Measurements from ENCODE around the gene HAL.

The HAL gene

GRCh38 chr12:95996034-95996658 is at the start of gene HAL:
TSS of gene HAL (minus strand) at chr12:95996344. CDS start at chr12:95995910, 434 bp downstream.
- DNase-seq = peak; percentile 77 to 81

GRCh38 chr12:96045566-96045965 is 49.4 kb upstream of the HAL start:
- DNase-seq = peak; percentile 77 to 90

- DNase-seq = peak; percentile 61 to 67
Measured at GRCh38 chr12:96044943-96045290, 48.8 kb upstream of the HAL start.

GRCh38 chr12:96044017-96044942 is 48.1 kb upstream of the HAL start:
- DNase-seq = peak; percentile 67 to 69

- DNase-seq = no peak
Measured at GRCh38 chr12:96041181-96041580, 45.0 kb upstream of the HAL start.

- DNase-seq = no peak
Measured at GRCh38 chr12:96040305-96041133, 44.4 kb upstream of the HAL start.

GRCh38 chr12:96039516-96039915 is 43.4 kb upstream of the HAL start:
- peak; percentile 53 to 88 for DNase-seq

- no peak for DNase-seq
Measured at GRCh38 chr12:96036765-96037455, 40.8 kb upstream of the HAL start.

- DNase-seq = peak; percentile 93 to 100
Measured at GRCh38 chr12:96035283-96036236, 39.4 kb upstream of the HAL start, which contains the start of gene LTA4H. TSS of gene LTA4H (minus strand) at chr12:96035587. CDS start at chr12:96035519, 68 bp downstream.

- DNase-seq = peak in 1 of 2 donors; percentile 23
Measured at GRCh38 chr12:96034621-96035282, 38.6 kb upstream of the HAL start.

- DNase-seq = no peak
Measured at GRCh38 chr12:96033549-96034389, 37.6 kb upstream of the HAL start.

GRCh38 chr12:96029826-96030225 is 33.7 kb upstream of the HAL start:
- peak; percentile 21 to 48 for DNase-seq

GRCh38 chr12:96028538-96028937 is 32.4 kb upstream of the HAL start:
- DNase-seq = no peak

- DNase-seq = no peak
Measured at GRCh38 chr12:96026331-96026730, 30.2 kb upstream of the HAL start.

- no peak for DNase-seq
Measured at GRCh38 chr12:96025518-96025917, 29.4 kb upstream of the HAL start.

GRCh38 chr12:96020314-96021003 is 24.3 kb upstream of the HAL start:
- DNase-seq = peak; percentile 54 to 83

- peak in 1 of 2 donors; percentile 30 for DNase-seq
Measured at GRCh38 chr12:96015672-96016071, 19.5 kb upstream of the HAL start.

- no peak for DNase-seq
Measured at GRCh38 chr12:96014943-96015599, 18.9 kb upstream of the HAL start.

GRCh38 chr12:96007729-96008128 is 11.6 kb upstream of the HAL start:
- DNase-seq = no peak

Measured in inflammatory macrophage treated with lipopolysaccharide for 1 hour (primary cell).